HG02588 (cell line): ENCODE data around the gene ENKD1.
"Not testable (repeated sequence)": the region's sequence is repeated elsewhere in the genome, so short reads cannot be mapped to it uniquely, and the experiment has no call there.

ENCODE experiments used
- ATAC-seq: cut with Tn5 transposase; IDR thresholded peaks from one replicate; pipeline ENCODE4 v1.9.1; 2021; ENCODE audit warnings: mild to moderate bottlenecking, moderate library complexity; ENCODE audit not compliant: unreplicated experiment

ENKD1 gene, protein sequence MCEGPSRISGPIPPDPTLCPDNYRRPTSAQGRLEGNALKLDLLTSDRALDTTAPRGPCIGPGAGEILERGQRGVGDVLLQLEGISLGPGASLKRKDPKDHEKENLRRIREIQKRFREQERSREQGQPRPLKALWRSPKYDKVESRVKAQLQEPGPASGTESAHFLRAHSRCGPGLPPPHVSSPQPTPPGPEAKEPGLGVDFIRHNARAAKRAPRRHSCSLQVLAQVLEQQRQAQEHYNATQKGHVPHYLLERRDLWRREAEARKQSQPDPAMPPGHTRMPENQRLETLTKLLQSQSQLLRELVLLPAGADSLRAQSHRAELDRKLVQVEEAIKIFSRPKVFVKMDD

DNA sequence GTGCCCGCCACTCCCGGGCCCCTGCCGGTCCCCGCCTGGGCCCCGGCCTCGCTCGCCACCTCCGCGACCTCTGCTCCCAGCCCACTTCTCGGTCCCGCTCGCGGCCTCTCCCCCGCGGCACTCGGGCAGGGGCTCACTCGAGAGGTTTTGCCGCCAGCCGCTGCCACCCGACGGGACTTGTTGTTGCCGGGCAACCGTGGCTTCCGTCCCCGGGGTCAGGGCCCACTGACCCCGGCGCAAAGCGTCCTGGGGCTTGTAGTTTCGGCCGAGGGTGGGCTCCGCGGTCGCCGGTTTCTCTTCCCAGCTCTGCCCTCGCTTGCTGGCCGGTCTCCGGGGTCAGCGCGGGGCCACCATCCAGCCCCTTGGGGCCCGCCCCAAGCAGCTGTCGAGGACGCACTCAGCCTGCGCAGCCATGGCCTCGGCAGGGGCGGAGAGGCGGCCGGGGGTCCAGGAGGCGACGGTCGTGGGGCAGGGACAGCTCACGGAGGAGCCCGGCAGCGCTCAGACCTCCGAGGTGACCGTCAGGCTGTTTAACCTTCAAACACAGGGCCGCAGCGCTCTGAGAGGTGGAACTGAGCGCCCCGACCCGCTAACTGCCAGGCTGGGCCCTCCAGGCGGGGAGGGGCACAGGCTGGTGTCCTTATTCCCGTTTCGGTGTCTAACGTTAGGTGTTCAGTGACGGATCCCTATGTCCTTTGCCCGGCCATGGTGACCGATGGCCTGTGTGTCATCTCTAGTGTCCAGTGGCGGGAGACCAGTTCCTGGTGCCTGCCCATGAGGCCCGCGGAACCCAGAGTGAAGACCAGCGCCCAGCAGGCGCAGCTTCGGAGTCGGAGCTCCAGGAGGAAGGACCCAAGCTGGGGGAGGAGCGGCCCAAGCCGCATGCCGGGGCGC is at the start of gene ENKD1, which contains the start of gene C16orf86:
Gene ENKD1 (minus strand): TSS at position 192 of the 894 bp plus-strand sequence. CDS start 308 bp downstream, outside the sequence.
Gene C16orf86 (plus strand): TSS at position 256 of the 894 bp plus-strand sequence. CDS start 157 bp downstream, at position 413.
- peak; percentile 64 for ATAC-seq

DNA sequence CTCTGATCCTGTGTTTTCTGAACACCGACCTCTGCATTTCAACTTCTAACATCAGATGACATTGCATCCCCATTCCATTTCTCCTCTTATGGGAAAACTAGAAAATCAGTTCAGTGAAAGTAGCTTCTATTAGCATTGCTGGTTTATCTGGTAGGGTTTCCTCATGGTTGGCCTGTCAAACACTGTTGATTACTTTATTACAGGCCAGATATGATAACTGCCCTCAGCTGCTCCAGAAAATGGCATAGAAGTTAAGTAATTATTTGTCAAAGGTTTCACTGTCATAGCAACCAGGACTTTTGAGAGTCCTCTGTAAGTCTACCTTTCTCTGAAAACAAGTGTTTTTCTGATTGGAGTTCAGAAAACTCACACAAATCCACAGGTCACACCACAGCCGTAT is 49.5 kb upstream of the ENKD1 start:
- ATAC-seq, result no peak

DNA sequence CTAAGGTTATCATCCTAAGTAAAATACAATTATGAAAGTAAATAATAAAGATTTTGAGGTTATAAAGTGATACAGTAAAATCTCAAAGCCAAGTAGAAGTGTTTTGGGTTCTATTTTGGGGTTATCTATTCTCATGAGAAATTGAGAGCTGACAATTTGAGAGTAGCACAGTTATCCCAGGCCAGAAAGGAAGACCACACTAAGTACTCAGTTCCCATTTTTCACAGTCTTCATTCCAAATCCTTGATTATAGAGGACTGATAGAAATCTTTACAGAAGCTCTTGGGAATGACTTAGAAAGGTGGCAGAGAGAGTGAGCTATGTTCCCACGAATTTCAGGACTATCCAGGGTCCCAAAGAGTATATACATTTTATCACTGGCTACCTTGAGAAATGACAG is 48.0 kb upstream of the ENKD1 start:
- no peak for ATAC-seq

DNA sequence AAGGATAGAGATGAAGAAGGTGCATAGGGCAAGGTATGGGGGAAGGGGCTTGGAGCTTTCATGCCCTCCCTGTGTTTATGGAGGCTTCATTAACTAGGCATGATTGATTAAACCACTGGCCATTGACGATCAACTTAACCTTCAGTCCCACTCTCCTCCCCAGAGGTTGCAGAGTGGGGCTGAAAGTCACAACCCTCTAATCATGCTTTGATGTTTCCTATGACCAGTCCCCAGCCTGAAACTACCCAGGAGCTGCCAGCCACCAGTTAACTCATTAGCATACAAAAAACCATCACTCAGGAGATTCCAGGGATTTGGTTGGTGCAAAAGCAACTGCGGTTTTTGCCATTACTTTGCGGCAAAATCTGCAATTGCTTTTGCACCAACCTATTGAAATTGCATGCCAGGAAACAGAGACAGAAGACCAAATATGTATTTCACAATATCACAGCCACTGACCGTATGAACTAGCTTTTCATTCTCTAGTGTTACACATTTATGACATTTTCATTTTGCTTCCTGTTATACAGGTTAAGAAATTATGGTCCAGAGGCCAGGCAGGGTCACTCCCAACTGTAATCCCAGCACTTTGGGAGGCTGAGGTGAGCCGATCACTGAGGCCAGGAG is 47.2 kb upstream of the ENKD1 start:
- no peak for ATAC-seq

DNA sequence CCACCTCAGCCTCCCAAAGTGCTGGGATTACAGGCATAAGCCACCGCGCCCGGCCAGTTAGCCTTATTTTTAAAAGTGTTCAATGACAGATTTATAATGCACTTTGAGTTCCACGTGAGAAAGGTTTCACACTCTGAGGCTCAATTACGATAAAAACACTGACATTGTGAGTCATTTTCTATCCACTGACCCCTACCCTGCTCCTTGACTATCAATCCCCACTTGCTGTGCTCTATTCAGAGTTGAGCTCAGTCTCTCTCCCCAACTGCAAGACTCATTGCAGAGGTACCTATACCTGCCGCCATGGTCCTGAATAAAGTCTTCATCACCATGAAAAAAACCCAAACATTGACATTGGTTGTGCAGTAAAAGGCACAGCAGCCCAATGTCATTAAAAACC is 44.1 kb upstream of the ENKD1 start:
- no peak for ATAC-seq

DNA sequence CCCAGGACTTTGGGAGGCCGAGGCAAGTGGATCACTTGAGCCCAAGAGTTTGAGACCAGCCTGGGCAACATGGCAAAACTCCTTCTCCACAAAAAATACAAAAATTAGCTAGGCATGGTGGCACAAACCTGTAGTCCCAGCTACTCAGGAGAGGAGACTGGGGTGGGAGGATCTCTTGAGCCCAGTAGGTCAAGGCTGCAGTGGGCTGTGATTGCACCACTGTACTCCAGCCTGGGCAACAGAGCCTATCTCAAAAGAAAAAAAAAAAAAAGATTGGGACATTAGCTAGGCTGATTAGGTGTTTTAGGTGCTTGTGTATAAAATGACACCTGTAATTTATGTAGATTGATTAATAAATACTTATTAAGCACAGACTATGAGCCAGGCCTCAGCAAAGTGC is 42.5 kb upstream of the ENKD1 start:
- no peak for ATAC-seq

DNA sequence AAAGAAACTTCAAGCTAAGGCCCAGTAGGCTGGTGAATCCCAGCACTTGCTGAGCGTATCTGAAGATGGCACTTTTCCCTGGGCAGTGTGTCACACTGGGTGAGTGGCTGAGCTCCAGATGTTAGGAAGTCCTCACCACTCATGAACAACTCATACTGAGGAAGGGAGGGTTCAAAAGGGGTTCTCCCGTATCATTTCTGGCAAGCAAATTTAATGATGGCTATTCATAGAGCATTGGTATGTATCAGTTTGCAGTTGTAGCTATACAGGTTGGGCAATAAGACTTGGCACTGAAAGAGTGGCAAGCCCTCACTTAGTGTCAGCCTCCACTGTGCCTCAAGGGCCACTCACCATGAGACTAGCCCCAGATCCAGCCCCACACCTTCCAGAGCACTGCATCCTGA is 41.8 kb upstream of the ENKD1 start:
- ATAC-seq, result no peak

DNA sequence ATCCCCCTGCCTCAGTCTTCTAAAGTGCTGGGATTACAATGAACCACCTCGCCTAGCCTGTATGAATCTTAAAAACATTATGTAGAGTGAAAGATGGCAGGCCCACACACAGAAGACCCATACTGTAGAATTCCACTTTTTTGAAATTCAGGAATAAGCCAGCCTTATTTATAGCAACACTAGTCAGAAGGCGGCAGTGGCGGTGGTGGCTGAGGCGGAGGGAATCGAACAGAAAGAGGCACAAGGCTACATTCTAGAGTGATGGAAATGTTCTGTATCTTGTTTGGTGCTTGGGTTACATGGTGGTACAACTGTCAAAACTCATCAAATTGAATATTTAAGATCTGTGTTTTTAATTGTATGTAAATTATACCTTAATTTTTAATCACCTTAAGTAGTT is 41.2 kb upstream of the ENKD1 start:
- ATAC-seq, result no peak

DNA sequence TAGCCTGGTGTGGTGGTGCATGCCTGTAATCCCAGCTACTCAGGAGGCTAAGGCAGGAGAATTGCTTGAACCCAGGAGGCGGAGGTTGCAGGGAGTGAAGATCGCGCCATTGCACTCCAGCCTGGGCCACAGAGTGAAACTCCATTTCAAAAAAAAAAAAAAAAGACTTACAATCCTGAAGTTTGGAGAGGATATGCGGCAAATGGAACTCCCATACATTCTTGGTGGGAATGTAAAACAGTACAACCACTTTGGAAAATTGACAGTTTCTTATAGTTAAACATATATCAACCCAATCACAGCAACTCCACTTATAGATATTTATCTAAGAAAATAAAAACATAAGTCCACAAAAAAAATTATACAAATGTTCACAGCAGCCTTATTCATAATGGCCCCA is 40.7 kb upstream of the ENKD1 start:
- no peak for ATAC-seq

DNA sequence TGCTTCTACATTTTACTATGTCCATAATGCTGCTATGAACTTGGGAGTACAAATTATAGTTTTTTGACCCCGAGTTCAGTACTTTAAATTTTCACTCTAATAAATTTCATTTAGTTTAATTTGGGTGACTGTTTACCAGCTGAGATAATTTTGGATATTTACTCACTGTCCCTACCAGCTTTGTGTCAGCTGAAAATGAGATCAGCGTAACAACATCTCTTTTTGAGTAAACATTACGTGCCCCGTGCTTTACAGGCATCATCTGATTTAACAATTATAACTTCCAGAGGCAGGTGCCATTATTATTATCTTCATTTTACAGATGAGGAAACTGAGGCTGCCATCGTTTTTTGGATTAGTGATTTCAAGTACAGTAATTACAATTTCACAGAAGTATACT is 37.6 kb upstream of the ENKD1 start:
- no peak for ATAC-seq

DNA sequence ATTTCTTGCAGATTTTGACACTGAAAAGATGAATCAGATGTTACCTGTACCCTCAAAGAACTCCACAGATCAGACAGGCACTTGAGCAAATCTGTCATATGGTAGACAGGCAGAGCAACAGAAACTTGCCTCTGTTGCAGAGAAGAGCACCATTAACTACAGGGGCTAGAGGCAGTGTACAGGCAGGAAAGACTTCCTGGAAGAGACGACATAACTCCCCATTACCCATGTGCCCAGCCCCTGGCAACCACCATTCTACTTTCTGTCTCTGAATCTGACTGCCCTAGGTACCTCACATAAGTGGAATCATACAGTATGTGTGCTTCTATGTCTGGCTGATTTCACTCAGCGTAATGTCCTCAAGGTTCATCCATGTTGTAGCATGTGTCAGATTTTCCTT is 37.1 kb upstream of the ENKD1 start:
- no peak for ATAC-seq

DNA sequence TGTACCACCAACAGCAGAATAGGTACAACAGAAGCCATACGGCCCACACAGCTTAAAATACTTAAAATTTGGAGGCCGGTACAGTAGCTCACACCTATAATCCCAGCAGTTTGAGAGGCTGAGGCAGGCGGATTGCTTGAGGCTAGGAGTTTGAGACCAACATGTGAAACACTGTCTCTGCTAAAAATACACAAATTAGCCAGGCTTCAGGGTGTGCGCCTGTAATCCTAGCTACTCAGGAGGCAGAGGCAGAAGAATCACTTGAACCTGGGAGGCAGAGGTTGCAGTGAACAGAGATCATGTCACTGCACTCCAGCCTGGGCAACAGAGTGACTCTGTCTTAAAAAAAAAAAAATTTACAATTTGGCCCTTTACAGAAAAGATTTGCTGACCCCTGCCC is 35.6 kb upstream of the ENKD1 start:
- no peak for ATAC-seq

DNA sequence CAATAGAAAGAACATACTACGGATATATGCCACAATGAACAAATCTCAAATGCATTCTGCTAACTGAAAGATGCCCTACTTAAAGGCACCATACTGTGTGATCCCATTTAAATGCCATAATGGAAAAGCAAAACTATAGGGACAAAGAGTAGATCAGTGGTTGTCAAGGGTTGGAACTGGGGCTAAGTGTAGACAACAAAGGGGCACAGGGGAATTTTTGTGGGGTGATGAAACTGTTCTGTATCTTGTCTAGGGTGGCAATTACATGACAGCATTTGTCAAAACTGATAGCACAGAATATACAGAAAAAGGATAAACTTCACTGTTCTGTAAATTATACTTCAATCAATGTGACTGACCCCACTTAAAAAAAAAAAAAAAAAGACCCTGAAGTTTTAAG is 34.9 kb upstream of the ENKD1 start:
- no peak for ATAC-seq

DNA sequence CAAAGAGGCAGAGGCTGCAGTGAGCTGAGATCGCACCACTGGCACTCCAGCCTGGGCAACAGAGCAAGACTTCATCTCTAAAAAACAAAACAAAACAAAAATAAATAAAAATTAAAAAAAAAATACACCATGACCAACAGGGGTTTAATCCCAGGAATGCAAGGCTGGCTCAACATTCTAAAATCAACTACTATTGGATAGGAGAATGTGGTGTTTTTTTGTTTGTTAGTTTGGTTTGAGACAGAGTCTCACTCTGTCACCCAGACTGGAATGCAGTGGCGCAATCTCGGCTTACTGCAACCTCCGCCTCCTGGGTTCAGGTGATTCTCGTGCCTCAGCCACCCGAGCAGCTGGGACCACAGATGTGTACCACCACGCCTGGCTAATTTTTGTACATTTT is 32.7 kb upstream of the ENKD1 start:
- no peak for ATAC-seq

DNA sequence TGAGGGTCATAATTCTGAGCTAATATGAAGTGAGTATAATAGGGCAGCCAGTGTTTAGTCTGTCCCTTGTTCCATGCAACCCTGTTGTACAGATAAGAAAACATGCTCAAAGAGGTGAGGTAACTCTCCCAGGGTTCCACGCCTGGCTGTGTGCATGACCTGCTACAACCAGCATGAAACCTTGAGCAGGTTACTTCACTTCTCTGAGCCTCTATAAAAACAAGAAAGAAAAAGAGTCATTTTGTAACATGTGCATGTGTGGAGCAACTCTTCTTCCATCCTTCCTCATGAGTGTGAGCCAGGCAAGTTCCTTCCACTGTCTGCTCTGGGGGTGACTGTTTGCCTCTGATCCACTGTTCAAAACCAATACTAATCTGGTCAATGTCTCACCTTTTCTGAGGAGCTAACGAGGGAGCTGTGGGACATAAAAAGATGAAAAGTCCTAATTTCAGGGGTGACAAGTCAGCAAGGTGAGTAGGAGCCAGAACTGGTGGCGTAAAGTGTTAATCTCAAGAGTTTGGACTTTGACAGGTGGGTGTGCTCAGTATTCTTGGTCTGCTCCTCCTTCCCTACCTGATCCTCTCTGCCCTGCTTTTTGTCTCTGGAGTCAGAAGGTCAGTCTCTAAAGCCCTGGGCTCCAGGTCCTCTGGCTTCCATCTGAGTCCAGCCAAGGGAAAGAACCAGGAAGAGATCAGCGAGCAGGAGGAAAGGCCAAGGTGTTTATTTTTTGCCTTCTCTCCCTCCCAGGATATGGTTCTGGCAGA is 31.1 kb upstream of the ENKD1 start:
- ATAC-seq, result no peak

DNA sequence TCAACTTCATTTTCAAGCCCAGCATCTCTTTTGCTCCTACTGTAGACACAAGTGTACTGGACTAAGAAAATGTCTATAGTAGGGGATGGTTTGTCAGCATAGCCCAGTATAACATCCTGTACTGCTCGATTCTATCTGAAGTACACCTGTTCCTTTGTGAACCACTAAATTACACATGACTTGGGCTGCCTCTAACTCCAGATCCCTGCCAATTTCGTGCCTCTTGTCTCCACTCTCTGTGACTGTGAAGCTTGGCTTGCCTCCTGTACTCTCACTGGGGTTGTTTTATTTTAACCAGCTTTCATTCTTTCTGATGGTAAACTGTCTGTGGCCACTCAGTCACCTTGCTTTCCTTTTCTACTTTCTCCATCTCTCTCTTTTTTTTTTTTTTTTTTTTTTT is 28.1 kb upstream of the ENKD1 start:
- ATAC-seq, result no peak

DNA sequence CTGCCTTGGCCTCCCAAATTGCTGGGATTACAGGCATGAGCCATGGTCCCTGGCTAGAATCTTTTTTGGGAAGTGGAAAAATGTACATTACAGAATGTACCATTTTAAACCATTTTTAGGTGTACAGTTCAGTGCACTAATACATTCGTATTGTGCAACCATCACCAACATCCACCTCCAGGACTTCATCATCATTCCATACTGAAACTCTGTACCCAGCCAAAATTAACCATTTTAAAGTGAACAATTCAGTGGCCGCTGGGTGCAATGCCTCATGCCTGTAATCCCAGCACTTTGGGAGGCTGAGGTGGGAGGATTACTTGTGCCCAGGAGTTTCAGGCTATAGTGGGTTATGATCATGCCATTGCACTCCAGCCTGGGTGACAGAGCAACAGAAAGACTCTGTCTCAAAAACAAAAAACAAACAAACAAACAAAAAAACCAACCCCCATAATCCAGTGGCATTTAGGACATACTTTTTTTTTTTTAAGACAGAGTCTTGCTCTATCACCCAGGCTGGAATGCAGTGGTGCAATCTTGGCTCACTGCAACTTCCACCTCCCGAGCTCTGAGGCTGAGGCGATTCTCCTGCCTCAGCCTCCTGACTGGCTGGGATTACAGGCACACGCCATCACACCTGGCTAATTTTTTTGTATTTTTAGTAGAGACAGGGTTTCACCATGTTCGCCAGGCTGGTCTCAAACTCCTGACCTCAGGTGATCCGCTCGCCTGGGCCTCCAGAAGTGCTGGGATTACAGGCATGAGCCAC is 27.2 kb upstream of the ENKD1 start:
- not testable (repeated sequence) for ATAC-seq

DNA sequence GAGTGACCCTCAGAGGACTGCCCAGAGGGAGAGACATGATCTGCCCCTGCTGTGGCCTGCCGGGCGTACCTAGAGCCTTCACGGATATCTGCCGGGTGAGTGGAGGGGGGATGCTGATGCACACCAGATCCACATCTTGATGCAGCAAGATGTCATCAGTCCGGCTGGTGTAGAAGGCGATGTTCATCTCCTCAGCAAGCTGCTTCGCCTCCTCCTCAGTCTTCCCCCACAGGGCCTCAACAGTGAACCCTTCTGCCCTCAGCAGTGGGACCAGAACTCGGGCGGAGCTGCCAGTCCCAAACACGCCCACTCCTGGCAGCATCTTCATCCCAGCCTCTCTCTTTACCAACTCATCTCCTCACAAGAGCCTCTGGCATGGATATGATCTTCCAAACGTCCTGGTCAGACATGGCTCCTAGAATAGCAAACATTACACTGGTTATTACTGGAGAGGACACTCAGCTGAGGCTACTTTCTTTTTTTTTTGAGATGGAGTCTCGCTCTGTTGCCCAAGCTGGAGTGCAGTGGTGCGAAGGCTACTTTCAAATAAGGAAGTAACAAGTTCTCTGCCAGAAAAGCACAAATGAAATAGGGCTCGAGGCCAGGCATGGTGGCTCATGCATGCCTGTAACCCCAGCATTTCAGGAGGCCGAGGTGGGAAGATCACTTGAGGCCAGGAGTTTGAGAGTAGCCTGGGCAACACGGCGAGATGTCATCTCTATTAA is 19.0 kb upstream of the ENKD1 start:
- no peak for ATAC-seq

DNA sequence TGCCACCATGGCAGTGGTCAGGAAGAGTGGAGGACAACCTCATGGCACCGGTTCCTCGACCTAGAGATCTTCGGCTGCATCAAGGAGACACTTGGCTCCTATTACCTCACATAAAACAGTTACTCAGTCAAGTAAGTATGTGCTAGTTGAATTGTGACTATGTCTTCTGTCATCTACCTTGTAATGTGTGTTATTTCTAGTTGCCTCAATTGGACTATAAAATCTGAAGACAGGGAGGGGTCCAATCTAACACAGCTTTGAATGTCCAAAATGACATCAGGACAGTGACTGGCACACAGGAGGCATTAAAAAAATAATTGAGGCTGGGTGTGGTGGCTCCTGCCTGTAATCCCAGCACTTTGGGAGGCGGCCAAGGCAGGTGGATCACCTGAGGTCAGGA is 17.2 kb upstream of the ENKD1 start:
- ATAC-seq, result no peak
